Gastrocnemius medialis (tissue), 4 donors: ENCODE results near the gene PRPH. TPM values are rescaled to one million over a fixed set of nuclear protein-coding genes. Genes with fewer than 3 reads are reported as not detected.
"Not testable (repeated sequence)": the region's sequence is repeated elsewhere in the genome, so short reads cannot be mapped to it uniquely, and the experiment has no call there.

ENCODE experiments used
- ATAC-seq, 2 donors: fragments of 150-250 bp; one replicate each; pipeline ENCODE4 v1.9.1; 2016
- DNase-seq, 2 donors: peaks; one replicate each; pipeline ENCODE4 v3.0.0-alpha.2; 2019
- H3K27ac ChIP-seq, 4 donors: fragments of 200-600 bp; sonication (generic); 1 replicate in 1 of 4; 2 replicates in 3 of 4; pipeline ENCODE4 v1.5.1; 2016 to 2018; ENCODE audit warnings: mild to moderate bottlenecking in 2 of 4, moderate library complexity in 1 of 4
- H3K27me3 ChIP-seq, 3 donors: fragments of 200-600 bp; sonication (generic) in 2 of 3; 1 replicate in 1 of 3; 2 replicates in 2 of 3; pipeline versions ENCODE4 v1.5.1 to v1.6.0; 2016 to 2019; ENCODE audit warnings: mild to moderate bottlenecking in 1 of 3, moderate library complexity in 1 of 3
- H3K36me3 ChIP-seq, 2 donors: fragments of 200-600 bp; sonication (generic) in 1 of 2; one replicate each; pipeline ENCODE4 v1.5.1; 2017 to 2018
- H3K4me1 ChIP-seq, 2 donors: fragments of 200-600 bp; sonication (generic) in 1 of 2; one replicate each; pipeline ENCODE4 v1.5.1; 2016 to 2017; ENCODE audit warnings: mild to moderate bottlenecking in 2 of 2
- H3K4me3 ChIP-seq, 4 donors: fragments of 200-600 bp; sonication (generic) in 3 of 4; 1 replicate in 1 of 4; 2 replicates in 3 of 4; pipeline ENCODE4 v1.5.1; 2016 to 2019; ENCODE audit warnings: mild to moderate bottlenecking in 2 of 4
- H3K9me3 ChIP-seq, 3 donors: fragments of 200-600 bp; sonication (generic) in 2 of 3; 1 replicate in 1 of 3; 2 replicates in 2 of 3; pipeline ENCODE4 v1.5.1; 2016 to 2019
- CTCF ChIP-seq, 5 experiments: fragments of 450-650 bp in 3 of 5; fragments of 200-600 bp in 2 of 5; sonication (generic) in 2 of 5; IDR thresholded peaks in 4 of 5; conservative IDR thresholded peaks in 1 of 5; 1 replicate in 4 of 5; 2 replicates in 1 of 5; pipeline ENCODE4 v1.5.1; 2016 to 2019; ENCODE audit warnings: antibody characterized with exemption in 5 of 5, mild to moderate bottlenecking in 3 of 5, moderate library complexity in 3 of 5
- POLR2A ChIP-seq, 2 donors: fragments of 450-650 bp; IDR thresholded peaks; one replicate each; pipeline ENCODE4 v1.6.1; 2017; ENCODE audit warnings: antibody characterized with exemption in 2 of 2, mild to moderate bottlenecking in 2 of 2, moderate library complexity in 2 of 2
- in situ Hi-C, 4 donors: fragments of 200-750 bp; cut with MboI; loops; one replicate each; pipeline versions ENCODE4 v1.15.0 to v1.8.0; 2017; ENCODE audit warnings: low sequenced_read_pairs in 4 of 4
- intact Hi-C: fragments of 100-400 bp; cut with DNase I; formaldehyde crosslinking; loops from one replicate; pipeline ENCODE4 v1.15.1; 2023; ENCODE audit warnings: low total_unique reads
- total RNA-seq, 4 donors: library from RNA; depleted of rRNA; stranded (reverse); fragments of >200 nt; gene quantifications; one replicate each; pipeline versions ENCODE4 v1.1.0 to v1.2.3, GENCODE V29; 2016

The PRPH gene
- total RNA-seq, 4 donors from 2014 or later = not detected

GRCh38 chr12:49277466-49277865 lies 17.5 kb upstream of the PRPH start:
- DNase-seq (no peak), ATAC-seq (no peak)
- peaks cover 0 to 2% (median 2%) of the 10 kb centered on the region in 3 donors for H3K27me3 ChIP-seq
- no peak overlapping the region for H3K4me3 ChIP-seq
- no peaks in the 10 kb centered on the region for H3K4me1 ChIP-seq
- H3K36me3 ChIP-seq = peaks cover 0 to 7% of the 10 kb centered on the region in 2 donors
- no peaks in the 10 kb centered on the region for H3K9me3 ChIP-seq
- intact Hi-C loops (no loop called here), in situ Hi-C loops (no loop called here)
- no peak overlapping the region for H3K27ac ChIP-seq
- TF ChIP-seq CTCF (IDR thresholded peaks at IDR 0.05 in 4 of 5, conservative IDR thresholded peaks at IDR 0.05 in 1 of 5) (no peak), POLR2A (IDR thresholded peaks at IDR 0.05) (no peak)

GRCh38 chr12:49279706-49280159 lies 15.2 kb upstream of the PRPH start:
- ATAC-seq (no peak), DNase-seq (no peak)
- no peaks in the 10 kb centered on the region for H3K4me1 ChIP-seq
- H3K9me3 ChIP-seq = no peaks in the 10 kb centered on the region
- no peak overlapping the region for H3K4me3 ChIP-seq
- TF ChIP-seq CTCF (IDR thresholded peaks at IDR 0.05 in 4 of 5, conservative IDR thresholded peaks at IDR 0.05 in 1 of 5) (no peak), POLR2A (IDR thresholded peaks at IDR 0.05) (no peak)
- no peak overlapping the region for H3K27ac ChIP-seq
- no peaks in the 10 kb centered on the region for H3K36me3 ChIP-seq
- intact Hi-C loops = no loop called here
- peaks cover 9 to 13% (median 12%) of the 10 kb centered on the region in 3 donors for H3K27me3 ChIP-seq
- in situ Hi-C loops = no loop called here

GRCh38 chr12:49280545-49280944 lies 14.4 kb upstream of the PRPH start:
- H3K4me1 ChIP-seq, H3K9me3 ChIP-seq, H3K27ac ChIP-seq, in situ Hi-C loops, H3K36me3 ChIP-seq, ATAC-seq, intact Hi-C loops, DNase-seq, H3K4me3 ChIP-seq: not testable (repeated sequence)
- H3K27me3 ChIP-seq = peaks cover 10 to 13% (median 12%) of the 10 kb centered on the region in 3 donors

GRCh38 chr12:49282302-49282701 lies 12.6 kb upstream of the PRPH start:
- no peak overlapping the region for H3K27ac ChIP-seq
- TF ChIP-seq POLR2A (IDR thresholded peaks at IDR 0.05) = no peak
- no peak for TF ChIP-seq CTCF (IDR thresholded peaks at IDR 0.05 in 4 of 5, conservative IDR thresholded peaks at IDR 0.05 in 1 of 5)
- intact Hi-C loops = no loop called here
- DNase-seq = no peak
- in situ Hi-C loops = no loop called here
- H3K27me3 ChIP-seq = peaks cover 10 to 13% (median 12%) of the 10 kb centered on the region in 3 donors
- H3K4me1 ChIP-seq = no peaks in the 10 kb centered on the region
- no peaks in the 10 kb centered on the region for H3K36me3 ChIP-seq
- H3K9me3 ChIP-seq = no peaks in the 10 kb centered on the region
- H3K4me3 ChIP-seq = no peak overlapping the region
- no peak for ATAC-seq

- H3K36me3 ChIP-seq, DNase-seq: not testable (repeated sequence)
These were observed 12.1 kb upstream of the PRPH start for GRCh38 chr12:49282740-49283375.

More at GRCh38 chr12:49282740-49283375, 12.1 kb upstream of the PRPH start:
- H3K9me3 ChIP-seq, H3K27ac ChIP-seq, intact Hi-C loops, H3K4me1 ChIP-seq, ATAC-seq, H3K4me3 ChIP-seq, in situ Hi-C loops: not testable (repeated sequence)
- peaks cover 10 to 13% (median 12%) of the 10 kb centered on the region in 3 donors for H3K27me3 ChIP-seq
